ENCODE results near the gene SAMHD1.

The SAMHD1 gene

DNA sequence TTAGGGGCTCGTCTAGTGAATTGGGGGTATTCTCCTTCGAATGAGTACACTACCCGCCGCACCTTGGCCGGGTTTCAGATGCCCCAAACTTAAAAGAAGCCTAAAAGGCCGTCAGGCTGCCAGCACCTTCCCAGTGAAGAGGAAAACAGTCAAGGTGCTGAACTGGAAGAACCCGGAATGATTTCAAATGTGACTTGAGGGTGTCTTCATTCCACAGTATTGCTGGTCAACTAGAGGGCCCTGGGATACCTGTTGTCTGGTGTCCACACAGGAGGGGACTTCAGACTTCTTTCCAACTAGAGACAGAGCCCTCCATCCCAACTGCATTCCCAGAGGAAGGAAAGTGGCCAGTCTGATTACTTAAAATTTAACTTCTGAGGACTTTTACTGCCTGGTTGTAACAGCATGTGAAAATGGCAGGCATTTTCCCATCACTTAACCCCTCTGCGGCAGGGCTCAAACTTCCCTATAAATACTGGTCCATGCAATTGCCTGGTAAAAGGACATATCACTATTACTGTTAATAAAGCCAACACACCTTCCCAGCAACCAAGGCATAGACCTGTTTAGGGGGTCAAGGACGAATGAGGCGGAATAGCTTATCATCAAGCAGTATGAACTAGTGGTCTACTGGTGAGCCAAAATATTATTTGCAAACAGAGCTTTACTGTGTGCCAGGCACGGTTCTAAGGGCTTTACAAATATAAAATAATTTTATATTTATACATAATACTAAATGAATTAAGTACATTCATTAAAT is 651 bp upstream of the SAMHD1 start:
- ATAC-seq (ENCODE audit: insufficient read depth, low read depth), result no peak
- Histone ChIP-seq H3K4me1 (ENCODE audit: insufficient read depth, low read length) (peaks cover 24% of the 10 kb centered on the region), H4K20me1 (ENCODE audit: insufficient read depth, low read length) (peaks cover 24% of the 10 kb centered on the region), H3K9ac (ENCODE audit: low read depth, low read length) (no peak overlapping the region), H3K27me3 (ENCODE audit: insufficient read depth, low read length, poor library complexity) (peaks cover 30% of the 10 kb centered on the region), H2AFZ (ENCODE audit: low read depth, low read length) (no peak overlapping the region), H3K4me2 (ENCODE audit: insufficient read depth, low read length) (no peak overlapping the region), H3K36me3 (ENCODE audit: insufficient read depth, low read length) (no peaks in the 10 kb centered on the region), H3K9me3 (ENCODE audit: insufficient read depth, low read length, severe bottlenecking) (no peaks in the 10 kb centered on the region), H3K4me3 (ENCODE audit: low read depth in 1 of 2, low read length in 2 of 2) (no peak overlapping the region), H3K79me2 (ENCODE audit: insufficient read depth, low read length) (no peaks in the 10 kb centered on the region), H3K27ac (ENCODE audit: low read length) (no peak overlapping the region)
- DNase-seq, result no peak
- TF ChIP-seq, protein P1, sequence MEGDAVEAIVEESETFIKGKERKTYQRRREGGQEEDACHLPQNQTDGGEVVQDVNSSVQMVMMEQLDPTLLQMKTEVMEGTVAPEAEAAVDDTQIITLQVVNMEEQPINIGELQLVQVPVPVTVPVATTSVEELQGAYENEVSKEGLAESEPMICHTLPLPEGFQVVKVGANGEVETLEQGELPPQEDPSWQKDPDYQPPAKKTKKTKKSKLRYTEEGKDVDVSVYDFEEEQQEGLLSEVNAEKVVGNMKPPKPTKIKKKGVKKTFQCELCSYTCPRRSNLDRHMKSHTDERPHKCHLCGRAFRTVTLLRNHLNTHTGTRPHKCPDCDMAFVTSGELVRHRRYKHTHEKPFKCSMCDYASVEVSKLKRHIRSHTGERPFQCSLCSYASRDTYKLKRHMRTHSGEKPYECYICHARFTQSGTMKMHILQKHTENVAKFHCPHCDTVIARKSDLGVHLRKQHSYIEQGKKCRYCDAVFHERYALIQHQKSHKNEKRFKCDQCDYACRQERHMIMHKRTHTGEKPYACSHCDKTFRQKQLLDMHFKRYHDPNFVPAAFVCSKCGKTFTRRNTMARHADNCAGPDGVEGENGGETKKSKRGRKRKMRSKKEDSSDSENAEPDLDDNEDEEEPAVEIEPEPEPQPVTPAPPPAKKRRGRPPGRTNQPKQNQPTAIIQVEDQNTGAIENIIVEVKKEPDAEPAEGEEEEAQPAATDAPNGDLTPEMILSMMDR (IDR thresholded peaks at IDR 0.05; ENCODE audit: borderline replicate concordance, extremely low read depth, low read length, poor library complexity, severe bottlenecking), result no peak
- no peak for TF ChIP-seq EZH2 (IDR thresholded peaks at IDR 0.05; ENCODE audit: borderline replicate concordance, low read depth, low read length, severe bottlenecking)

DNA sequence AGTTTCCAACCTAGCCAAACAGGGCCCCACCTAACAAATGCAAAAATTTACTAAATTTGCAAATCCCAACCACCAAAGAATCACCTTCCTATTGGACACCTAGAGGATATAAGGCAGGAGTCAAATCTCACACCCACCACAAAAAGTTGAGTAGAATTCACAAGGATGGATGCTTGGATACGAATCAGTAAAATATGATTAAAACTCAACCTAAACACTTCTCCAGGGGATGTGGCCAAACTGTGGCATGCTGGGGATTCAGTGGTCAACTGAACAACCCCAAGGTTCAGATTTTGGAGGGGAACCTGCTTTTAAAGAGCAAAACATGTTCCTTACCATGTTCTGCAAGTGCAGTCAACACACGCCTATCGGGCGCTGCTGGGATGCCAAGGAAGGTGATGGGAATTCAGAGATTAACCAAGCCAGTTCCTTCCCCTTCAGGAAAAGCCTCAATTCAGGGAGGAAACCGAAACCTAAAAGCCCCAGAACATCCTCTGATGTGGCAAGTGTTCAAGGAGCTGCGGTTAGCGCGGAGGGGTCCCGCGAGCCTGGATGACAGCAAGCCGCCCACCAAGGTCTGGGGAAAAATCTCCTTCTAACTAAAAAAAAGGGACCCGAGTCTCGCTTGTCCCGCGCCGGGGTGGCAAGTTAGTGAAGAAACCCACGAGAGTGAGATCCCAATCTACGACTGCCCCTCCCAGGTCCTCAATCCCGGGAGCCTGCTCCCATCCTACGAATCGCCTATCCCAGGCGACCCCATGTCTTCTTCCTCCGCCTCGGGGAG is 902 bp downstream of the SAMHD1 start:
- peak; percentile 71 for ATAC-seq (ENCODE audit: insufficient read depth, low read depth)
- Histone ChIP-seq H3K36me3 (ENCODE audit: insufficient read depth, low read length) (no peaks in the 10 kb centered on the region), H3K9ac (ENCODE audit: low read depth, low read length) (no peak overlapping the region; the same call in 1 of the 2 replicates), H3K79me2 (ENCODE audit: insufficient read depth, low read length) (no peaks in the 10 kb centered on the region), H3K4me2 (ENCODE audit: insufficient read depth, low read length) (peak overlapping the region; percentile 59), H3K9me3 (ENCODE audit: insufficient read depth, low read length, severe bottlenecking) (no peaks in the 10 kb centered on the region), H2AFZ (ENCODE audit: low read depth, low read length) (no peak overlapping the region), H4K20me1 (ENCODE audit: insufficient read depth, low read length) (peaks cover 24% of the 10 kb centered on the region), H3K27me3 (ENCODE audit: insufficient read depth, low read length, poor library complexity) (peaks cover 30% of the 10 kb centered on the region), H3K27ac (ENCODE audit: low read length) (no peak overlapping the region), H3K4me3 (ENCODE audit: low read depth in 1 of 2, low read length in 2 of 2) (peak overlapping the region in 1 of 2 experiments; percentile 40; a peak in 2 of 4 replicates), H3K4me1 (ENCODE audit: insufficient read depth, low read length) (peaks cover 30% of the 10 kb centered on the region)
- TF ChIP-seq EZH2 (IDR thresholded peaks at IDR 0.05; ENCODE audit: borderline replicate concordance, low read depth, low read length, severe bottlenecking), result no peak
- TF ChIP-seq, protein P1 (IDR thresholded peaks at IDR 0.05; ENCODE audit: borderline replicate concordance, extremely low read depth, low read length, poor library complexity, severe bottlenecking), result no peak
- peak; percentile 70 for DNase-seq

DNA sequence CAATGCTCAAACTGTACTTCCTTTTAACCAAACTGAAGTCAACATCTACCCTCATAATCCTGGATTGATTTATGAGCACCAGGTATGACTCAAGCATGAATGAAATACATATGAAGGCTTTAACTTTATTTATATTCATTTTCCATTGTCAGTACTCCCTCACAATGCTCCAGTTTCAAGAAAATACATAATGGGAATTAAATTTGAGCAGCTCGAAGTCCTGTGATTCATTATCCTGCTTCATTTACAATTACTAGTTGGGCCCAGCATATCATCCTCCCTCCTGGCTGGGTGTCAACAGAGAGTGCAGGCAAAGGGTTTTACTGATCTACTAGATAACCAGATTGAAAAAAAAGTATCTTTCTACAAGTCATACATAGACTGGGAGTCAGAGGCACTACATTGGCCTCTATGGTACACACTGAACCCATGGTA is 10.1 kb downstream of the SAMHD1 start:
- no peak overlapping the region for H3K4me3 ChIP-seq (ENCODE audit: low read depth in 1 of 2, low read length in 2 of 2)

More for the DNA sequence above, 10.1 kb downstream of the SAMHD1 start:
- Histone ChIP-seq H3K4me2 (ENCODE audit: insufficient read depth, low read length) (no peak overlapping the region), H3K27me3 (ENCODE audit: insufficient read depth, low read length, poor library complexity) (no peaks in the 10 kb centered on the region), H4K20me1 (ENCODE audit: insufficient read depth, low read length) (no peaks in the 10 kb centered on the region), H3K79me2 (ENCODE audit: insufficient read depth, low read length) (no peaks in the 10 kb centered on the region), H3K9ac (ENCODE audit: low read depth, low read length) (no peak overlapping the region), H3K36me3 (ENCODE audit: insufficient read depth, low read length) (no peaks in the 10 kb centered on the region), H3K9me3 (ENCODE audit: insufficient read depth, low read length, severe bottlenecking) (no peaks in the 10 kb centered on the region), H2AFZ (ENCODE audit: low read depth, low read length) (no peak overlapping the region), H3K4me1 (ENCODE audit: insufficient read depth, low read length) (no peaks in the 10 kb centered on the region), H3K27ac (ENCODE audit: low read length) (no peak overlapping the region)
- TF ChIP-seq EZH2 (IDR thresholded peaks at IDR 0.05; ENCODE audit: borderline replicate concordance, low read depth, low read length, severe bottlenecking), result no peak
- TF ChIP-seq, protein P1 (IDR thresholded peaks at IDR 0.05; ENCODE audit: borderline replicate concordance, extremely low read depth, low read length, poor library complexity, severe bottlenecking), result no peak
- no peak for ATAC-seq (ENCODE audit: insufficient read depth, low read depth)
- no peak for DNase-seq

All from DND-41 (cell line).